ENCODE data around the gene COX6B1. TPM values are rescaled to one million over a fixed set of nuclear protein-coding genes. Genes with fewer than 3 reads are reported as not detected.

COX6B1 gene
- total and polyA plus RNA-seq, 2 of the 8 experiments (the other 6 are each of a cell fraction or from before 2014, with no cell fraction given), result 437 to 1,052 TPM

DNA sequence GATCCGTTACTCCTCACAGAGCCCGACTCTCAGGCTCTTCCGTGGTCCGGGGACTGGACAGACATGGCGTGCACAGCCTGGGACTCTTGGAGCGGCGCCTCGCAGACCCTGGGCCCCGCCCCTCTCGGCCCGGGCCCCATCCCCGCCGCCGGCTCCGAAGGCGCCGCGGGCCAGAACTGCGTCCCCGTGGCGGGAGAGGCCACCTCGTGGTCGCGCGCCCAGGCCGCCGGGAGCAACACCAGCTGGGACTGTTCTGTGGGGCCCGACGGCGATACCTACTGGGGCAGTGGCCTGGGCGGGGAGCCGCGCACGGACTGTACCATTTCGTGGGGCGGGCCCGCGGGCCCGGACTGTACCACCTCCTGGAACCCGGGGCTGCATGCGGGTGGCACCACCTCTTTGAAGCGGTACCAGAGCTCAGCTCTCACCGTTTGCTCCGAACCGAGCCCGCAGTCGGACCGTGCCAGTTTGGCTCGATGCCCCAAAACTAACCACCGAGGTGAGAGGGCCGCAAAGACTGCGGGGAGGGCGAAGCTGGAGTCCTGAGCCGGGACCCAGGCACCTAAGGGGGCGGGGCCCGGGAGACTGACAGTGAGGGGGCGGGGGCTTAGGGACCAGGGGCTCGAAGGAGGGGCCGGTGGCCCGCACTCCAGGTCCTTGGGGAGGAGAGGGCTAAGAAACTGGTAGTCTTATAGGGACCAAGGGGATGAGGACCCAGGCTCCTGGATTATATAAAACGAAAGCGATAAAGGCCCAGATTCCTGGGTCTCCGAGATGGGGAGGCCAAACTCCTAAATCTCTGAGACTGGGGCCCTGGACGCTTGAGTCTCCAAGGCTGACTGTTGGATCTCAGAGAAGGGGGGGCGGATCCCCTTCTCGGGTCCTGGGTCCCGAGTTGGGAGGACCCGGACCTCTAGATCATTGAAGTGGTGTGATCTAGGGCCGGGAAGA lies 4.6 kb upstream of the COX6B1 start:
- POLR2A ChIA-PET (ENCODE audit: partially characterized antibody), result interaction anchor here (0.6 to 3.4 kb wide), 17 partner anchors 10 to 650 kb away, joined by 3 to 13 read pairs (median 4); partner anchors contain the start of genes ATP4A, HAUS5 and RBM42
- H3K23me2 ChIP-seq (ENCODE audit: low read depth, low read length), result peaks cover 16% of the 10 kb centered on the region; the same call in 1 of the 2 replicates
- no peaks in the 10 kb centered on the region for H3K9me3 ChIP-seq (ENCODE audit: insufficient read depth in 2 of 2, low read depth in 1 of 2, low read length in 1 of 2)
- H2BK12ac ChIP-seq (ENCODE audit: low read depth, low read length), result peak overlapping the region; percentile 90; the same call in 1 of the 2 replicates
- H3K4ac ChIP-seq (replicated peaks; ENCODE audit: insufficient read length, low read depth, low read length), result no peak overlapping the region
- H3K14ac ChIP-seq (ENCODE audit: insufficient read length), result no peak overlapping the region
- H3K36me3 ChIP-seq (ENCODE audit: control insufficient read depth in 2 of 4, insufficient read depth in 4 of 4, low read length in 3 of 4), result no peaks in the 10 kb centered on the region
- H4K8ac ChIP-seq (ENCODE audit: extremely low read depth, insufficient read depth, low read length), result peak overlapping the region; percentile 95
- peaks cover 1 to 2% of the 10 kb centered on the region in 2 experiments; a peak in 2 of 4 replicates for H3K79me2 ChIP-seq (ENCODE audit: control insufficient read depth in 1 of 2, insufficient read depth in 2 of 2, low read length in 2 of 2)
- H4K20me1 ChIP-seq (replicated peaks in 1 of 2; ENCODE audit: control insufficient read depth in 1 of 2, insufficient read depth in 2 of 2, low read length in 2 of 2), result no peaks in the 10 kb centered on the region
- peak overlapping the region; percentile 81; the same call in 1 of the 2 replicates for H2AFZ ChIP-seq (ENCODE audit: low read length)
- H3K18ac ChIP-seq (ENCODE audit: extremely low read depth, low read length), result peak overlapping the region; percentile 87
- CTCF ChIA-PET (ENCODE audit: partially characterized antibody), result interaction anchor here (0.6 to 3.6 kb wide), 8 partner anchors 12 to 290 kb away, joined by 3 to 17 read pairs (median 4); no protein-coding TSS in a partner anchor
- peak overlapping the region in 3 of 4 experiments; percentile 21 to 64 (median 50); a peak in 6 of 7 replicates for H3K9ac ChIP-seq (replicated peaks in 1 of 4; ENCODE audit: extremely low read depth in 1 of 4, low read depth in 3 of 4, low read length in 3 of 4)
- H3K23ac ChIP-seq (ENCODE audit: insufficient read length), result no peak overlapping the region
- H4K5ac ChIP-seq (ENCODE audit: insufficient read length, low read depth, low read length), result peak overlapping the region; percentile 96
- peak overlapping the region; percentile 88 for H4K91ac ChIP-seq (replicated peaks; ENCODE audit: insufficient read length, low read length)
- H2BK120ac ChIP-seq (replicated peaks; ENCODE audit: low read depth, low read length), result no peak overlapping the region
- H3K56ac ChIP-seq (replicated peaks; ENCODE audit: insufficient read length, low read depth, low read length), result peak overlapping the region; percentile 65
- DNase-seq (ENCODE audit: low read depth in 1 of 2, low spot score in 2 of 2) (peak in 1 of 2 experiments; percentile 93), FAIRE-seq (no peak)
- H2BK5ac ChIP-seq (ENCODE audit: low read depth, low read length), result peak overlapping the region; percentile 66; the same call in 1 of the 2 replicates
- H2BK15ac ChIP-seq (ENCODE audit: low read length), result peak overlapping the region; percentile 88; the same call in 1 of the 2 replicates
- H2BK20ac ChIP-seq (ENCODE audit: low read length), result no peak overlapping the region
- no peaks in the 10 kb centered on the region for H3K79me1 ChIP-seq (ENCODE audit: low read depth, low read length)
- peak overlapping the region; percentile 64; the same call in 1 of the 2 replicates for H3K27ac ChIP-seq (ENCODE audit: low read depth, low read length)
- H3K4me2 ChIP-seq (ENCODE audit: insufficient read depth in 1 of 2, low read depth in 2 of 2, low read length in 2 of 2), result peak overlapping the region; percentile 85 to 88
- peaks cover 0 to 6% (median 3%) of the 10 kb centered on the region in 4 experiments; a peak in 4 of 7 replicates for H3K27me3 ChIP-seq (replicated peaks in 1 of 4; ENCODE audit: control insufficient read depth in 3 of 4, extremely low read depth in 1 of 4, insufficient read depth in 3 of 4, low read length in 3 of 4)
- peaks cover 7 to 30% (median 18%) of the 10 kb centered on the region in 4 experiments for H3K4me1 ChIP-seq (replicated peaks in 1 of 4; ENCODE audit: control insufficient read depth in 3 of 4, insufficient read depth in 4 of 4, low read length in 3 of 4)
- WGBS, 2 experiments (ENCODE audit: extremely low coverage in 1 of 2, insufficient coverage in 1 of 2, insufficient read length in 1 of 2, insufficient replicate concordance in 2 of 2, low coverage in 1 of 2, low lambda C conversion rate in 2 of 2, missing lambda C conversion rate in 1 of 2), result 1% methylated on average over 41 of the region's 69 CpGs; no CpG with 5 or more reads in 1 of the 2 experiments
- peak overlapping the region; percentile 47 to 63 (median 49) for H3K4me3 ChIP-seq (ENCODE audit: extremely low read depth in 1 of 4, insufficient read depth in 2 of 4, low read depth in 3 of 4, low read length in 4 of 4)
- no peak overlapping the region for H2AK5ac ChIP-seq (ENCODE audit: low read depth, low read length)
- TF ChIP-seq SP2 (IDR thresholded peaks at IDR 0.05; ENCODE audit: low read length), result no peak
- no peak for TF ChIP-seq TEAD4 (IDR thresholded peaks at IDR 0.05; ENCODE audit: low read depth, low read length)
- no peak for TF ChIP-seq RAD21 (IDR thresholded peaks at IDR 0.05 in 1 of 2, conservative IDR thresholded peaks at IDR 0.05 in 1 of 2; ENCODE audit: low read depth in 2 of 2, low read length in 2 of 2)
- TF ChIP-seq TBP (IDR thresholded peaks at IDR 0.05; ENCODE audit: low read depth, low read length), result peak; percentile 76
- peak in 1 of 3 experiments; percentile 8; a peak in 1 of 4 replicates for TF ChIP-seq CTCF (IDR thresholded peaks at IDR 0.05; ENCODE audit: control extremely low read depth in 1 of 3, insufficient read depth in 1 of 3, low read depth in 1 of 3, low read length in 3 of 3)
- TF ChIP-seq BACH1 (IDR thresholded peaks at IDR 0.05; ENCODE audit: low read length), result no peak
- no peak for TF ChIP-seq HDAC6 (IDR thresholded peaks at IDR 0.05; ENCODE audit: low read depth, low read length)
